Measurements from ENCODE around the gene AQP2. TPM values are rescaled to one million over a fixed set of nuclear protein-coding genes. Genes with fewer than 3 reads are reported as not detected.

Gene AQP2
- total RNA-seq, 2 donors from 2014 or later = 3.0 TPM; not detected in 1

DNA sequence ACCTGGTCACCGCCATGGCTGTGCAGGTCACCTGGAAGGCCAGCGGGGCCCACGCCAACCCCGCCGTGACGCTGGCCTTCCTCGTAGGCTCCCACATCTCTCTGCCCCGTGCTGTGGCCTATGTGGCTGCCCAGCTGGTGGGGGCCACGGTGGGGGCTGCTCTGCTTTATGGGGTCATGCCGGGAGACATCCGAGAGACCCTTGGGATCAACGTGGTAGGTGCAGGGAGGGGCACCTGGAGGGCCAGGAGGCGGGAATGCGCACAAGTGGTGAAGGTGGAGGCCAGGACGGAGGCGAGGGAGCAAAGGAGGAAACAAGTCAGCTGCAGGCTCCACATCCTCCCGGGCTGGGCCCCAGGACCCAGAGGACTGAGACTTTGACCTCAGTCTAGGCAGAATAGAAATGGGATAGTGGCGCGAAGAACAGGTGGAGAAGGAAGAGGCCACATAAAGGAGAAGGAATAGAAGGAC lies 22.9 kb downstream of the AQP2 start:
- TF ChIP-seq, protein P1, sequence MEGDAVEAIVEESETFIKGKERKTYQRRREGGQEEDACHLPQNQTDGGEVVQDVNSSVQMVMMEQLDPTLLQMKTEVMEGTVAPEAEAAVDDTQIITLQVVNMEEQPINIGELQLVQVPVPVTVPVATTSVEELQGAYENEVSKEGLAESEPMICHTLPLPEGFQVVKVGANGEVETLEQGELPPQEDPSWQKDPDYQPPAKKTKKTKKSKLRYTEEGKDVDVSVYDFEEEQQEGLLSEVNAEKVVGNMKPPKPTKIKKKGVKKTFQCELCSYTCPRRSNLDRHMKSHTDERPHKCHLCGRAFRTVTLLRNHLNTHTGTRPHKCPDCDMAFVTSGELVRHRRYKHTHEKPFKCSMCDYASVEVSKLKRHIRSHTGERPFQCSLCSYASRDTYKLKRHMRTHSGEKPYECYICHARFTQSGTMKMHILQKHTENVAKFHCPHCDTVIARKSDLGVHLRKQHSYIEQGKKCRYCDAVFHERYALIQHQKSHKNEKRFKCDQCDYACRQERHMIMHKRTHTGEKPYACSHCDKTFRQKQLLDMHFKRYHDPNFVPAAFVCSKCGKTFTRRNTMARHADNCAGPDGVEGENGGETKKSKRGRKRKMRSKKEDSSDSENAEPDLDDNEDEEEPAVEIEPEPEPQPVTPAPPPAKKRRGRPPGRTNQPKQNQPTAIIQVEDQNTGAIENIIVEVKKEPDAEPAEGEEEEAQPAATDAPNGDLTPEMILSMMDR (IDR thresholded peaks at IDR 0.05) = no peak
- DNase-seq (ENCODE audit: low spot score) = no peak
- ATAC-seq (ENCODE audit: insufficient number of reproducible peaks, low FRiP score, low read depth) = no peak
- H3K36me3 ChIP-seq = no peaks in the 10 kb centered on the region
- H3K4me1 ChIP-seq (ENCODE audit: control insufficient read depth in 1 of 2, low read depth in 2 of 2) = peaks cover 9 to 24% of the 10 kb centered on the region in 2 donors
- no peaks in the 10 kb centered on the region for H3K27me3 ChIP-seq (replicated peaks; ENCODE audit: insufficient read depth)
- no peak overlapping the region for H3K27ac ChIP-seq
- H3K4me3 ChIP-seq = no peak overlapping the region
- no peaks in the 10 kb centered on the region for H3K9me3 ChIP-seq

DNA sequence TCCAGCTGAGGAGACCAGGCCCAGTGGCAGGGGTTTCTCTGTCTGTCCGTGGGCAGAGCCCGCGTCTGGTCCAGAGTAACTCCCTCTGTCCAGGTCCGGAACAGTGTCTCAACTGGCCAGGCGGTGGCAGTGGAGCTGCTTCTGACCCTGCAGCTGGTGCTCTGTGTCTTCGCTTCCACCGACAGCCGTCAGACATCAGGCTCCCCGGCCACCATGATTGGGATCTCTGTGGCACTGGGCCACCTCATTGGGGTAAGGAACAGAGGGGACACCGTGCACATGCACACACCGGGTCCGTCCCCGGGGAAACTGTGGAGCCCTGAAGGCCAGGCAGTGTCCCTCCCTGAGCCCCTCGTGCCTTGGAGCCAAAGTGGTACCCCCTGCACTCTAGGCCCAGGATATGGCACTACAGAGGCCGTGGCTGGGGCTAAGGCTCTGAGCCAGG lies 23.7 kb downstream of the AQP2 start:
- ATAC-seq (ENCODE audit: insufficient number of reproducible peaks, low FRiP score, low read depth) (no peak), DNase-seq (ENCODE audit: low spot score) (no peak)
- Histone ChIP-seq H3K36me3 (no peaks in the 10 kb centered on the region), H3K4me3 (peak overlapping the region; percentile 47), H3K4me1 (ENCODE audit: control insufficient read depth in 1 of 2, low read depth in 2 of 2) (peaks cover 9 to 24% of the 10 kb centered on the region in 2 donors), H3K27ac (peak overlapping the region; percentile 4 to 5), H3K27me3 (replicated peaks; ENCODE audit: insufficient read depth) (no peaks in the 10 kb centered on the region), H3K9me3 (no peaks in the 10 kb centered on the region)
- TF ChIP-seq, protein P1 (IDR thresholded peaks at IDR 0.05) = peak; percentile 40

DNA sequence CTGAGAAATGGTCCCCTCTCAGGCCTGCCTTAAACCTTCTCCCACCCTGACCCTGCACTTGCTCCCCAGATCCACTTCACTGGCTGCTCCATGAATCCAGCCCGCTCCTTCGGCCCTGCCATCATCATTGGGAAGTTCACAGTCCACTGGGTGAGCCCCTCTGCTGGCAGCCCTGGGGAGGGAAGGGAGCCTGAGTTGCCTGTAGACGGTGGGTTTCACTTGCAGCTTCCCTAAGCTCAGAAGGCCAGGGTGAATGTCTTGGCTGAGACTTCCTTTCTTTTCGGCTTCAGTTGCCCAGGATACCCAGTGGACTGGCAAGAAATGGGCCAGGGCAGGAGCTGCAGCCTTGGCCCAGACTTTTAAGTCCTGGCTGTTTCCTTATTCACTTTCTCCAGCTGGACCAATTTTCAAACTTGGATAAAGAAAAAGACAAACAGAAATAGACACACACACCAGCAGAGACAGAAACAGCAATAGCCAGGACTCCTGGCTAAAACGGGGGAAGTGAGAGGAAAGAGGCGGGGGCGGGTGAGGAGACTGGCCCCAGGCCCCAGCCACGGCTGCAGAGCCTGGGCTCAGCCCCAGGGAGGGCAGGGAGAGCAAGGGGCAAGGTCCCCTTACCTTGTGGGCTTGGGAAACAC lies 24.3 kb downstream of the AQP2 start:
- H3K9me3 ChIP-seq = no peaks in the 10 kb centered on the region
- ATAC-seq (ENCODE audit: insufficient number of reproducible peaks, low FRiP score, low read depth) (peak; percentile 20), DNase-seq (ENCODE audit: low spot score) (no peak)
- peak overlapping the region; percentile 47 for H3K4me3 ChIP-seq
- no peaks in the 10 kb centered on the region for H3K36me3 ChIP-seq
- H3K27me3 ChIP-seq (replicated peaks; ENCODE audit: insufficient read depth) = no peaks in the 10 kb centered on the region
- TF ChIP-seq, protein P1 (IDR thresholded peaks at IDR 0.05) = no peak
- peak overlapping the region; percentile 4 to 5 for H3K27ac ChIP-seq
- peaks cover 9 to 24% of the 10 kb centered on the region in 2 donors for H3K4me1 ChIP-seq (ENCODE audit: control insufficient read depth in 1 of 2, low read depth in 2 of 2)

DNA sequence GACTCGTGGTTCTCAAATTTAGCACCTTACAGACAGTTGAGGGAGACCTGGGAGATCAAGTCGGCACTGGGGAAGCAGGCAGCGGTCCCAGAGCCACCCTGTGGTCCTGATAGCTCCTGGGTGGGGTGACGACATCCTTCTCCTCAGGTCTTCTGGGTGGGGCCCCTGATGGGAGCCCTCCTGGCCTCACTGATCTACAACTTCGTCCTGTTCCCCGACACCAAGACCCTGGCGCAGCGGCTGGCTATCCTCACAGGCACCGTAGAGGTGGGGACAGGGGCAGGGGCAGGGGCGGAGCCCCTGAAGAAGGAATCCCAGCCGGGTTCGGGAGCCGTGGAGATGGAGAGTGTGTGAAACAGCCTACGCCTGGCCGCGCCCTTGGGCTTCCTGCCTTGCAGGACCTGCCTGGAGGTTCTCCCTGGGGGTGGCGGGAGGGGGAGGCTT lies 24.8 kb downstream of the AQP2 start:
- Histone ChIP-seq H3K36me3 (no peaks in the 10 kb centered on the region), H3K27me3 (replicated peaks; ENCODE audit: insufficient read depth) (no peaks in the 10 kb centered on the region), H3K27ac (peak overlapping the region; percentile 4 to 5), H3K4me3 (peak overlapping the region; percentile 47), H3K4me1 (ENCODE audit: control insufficient read depth in 1 of 2, low read depth in 2 of 2) (peaks cover 9 to 24% of the 10 kb centered on the region in 2 donors), H3K9me3 (no peaks in the 10 kb centered on the region)
- DNase-seq (ENCODE audit: low spot score) = no peak
- TF ChIP-seq, protein P1 (IDR thresholded peaks at IDR 0.05) = no peak
- no peak for ATAC-seq (ENCODE audit: insufficient number of reproducible peaks, low FRiP score, low read depth)

DNA sequence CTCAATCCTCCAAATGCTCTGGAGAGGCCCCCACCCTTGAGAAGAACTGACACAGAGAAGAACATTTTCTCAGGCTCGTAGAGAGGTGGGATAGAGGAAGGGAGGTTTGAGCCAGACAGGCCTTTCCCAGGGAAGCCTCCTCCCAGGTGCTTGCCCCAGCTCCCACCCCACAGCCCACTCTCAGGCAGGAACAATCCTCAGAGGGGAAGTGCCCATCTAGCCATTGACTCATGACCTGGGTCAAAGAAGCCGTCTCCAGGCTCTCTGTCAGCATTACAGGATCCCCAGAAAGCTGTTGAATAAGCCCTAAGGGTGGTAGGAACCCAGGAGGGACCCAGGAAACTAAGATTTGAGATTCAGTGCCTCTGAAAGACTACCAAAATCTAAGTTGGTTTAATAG lies 26.0 kb downstream of the AQP2 start:
- TF ChIP-seq, protein P1 (IDR thresholded peaks at IDR 0.05) = no peak
- ATAC-seq (ENCODE audit: insufficient number of reproducible peaks, low FRiP score, low read depth) = no peak

More for the DNA sequence above, 26.0 kb downstream of the AQP2 start:
- Histone ChIP-seq H3K27me3 (replicated peaks; ENCODE audit: insufficient read depth) (no peaks in the 10 kb centered on the region), H3K4me1 (ENCODE audit: control insufficient read depth in 1 of 2, low read depth in 2 of 2) (peaks cover 9 to 24% of the 10 kb centered on the region in 2 donors), H3K27ac (no peak overlapping the region), H3K36me3 (no peaks in the 10 kb centered on the region), H3K4me3 (no peak overlapping the region), H3K9me3 (no peaks in the 10 kb centered on the region)
- no peak for DNase-seq (ENCODE audit: low spot score)
